ENCODE measurements around the gene USH2A. TPM values are rescaled to one million over a fixed set of nuclear protein-coding genes. Genes with fewer than 3 reads are reported as not detected.
A peak's percentile ranks its signal among the peaks of the same experiment; 100 is the strongest.

Gene USH2A
- total RNA-seq, 1 donor from 2014 or later: 0.02 TPM

GRCh38 chr1:215607412-215607811 lies 815.8 kb downstream of the USH2A start:
- Histone ChIP-seq H3K9me3 (ENCODE audit: insufficient read depth, low read depth, low read length) (no peaks in the 10 kb centered on the region), H3K4me1 (ENCODE audit: insufficient read depth, low read length) (no peaks in the 10 kb centered on the region), H3K4me3 (ENCODE audit: insufficient read depth, low read depth, low read length) (no peak overlapping the region), H3K79me2 (ENCODE audit: insufficient read depth, low read length) (no peaks in the 10 kb centered on the region), H3K9ac (ENCODE audit: low read length) (no peak overlapping the region), H3K4me2 (ENCODE audit: low read length) (no peak overlapping the region), H3K36me3 (ENCODE audit: insufficient read depth, low read length) (peaks cover 20% of the 10 kb centered on the region), H2AFZ (ENCODE audit: low read depth, low read length) (no peak overlapping the region), H3K27me3 (ENCODE audit: insufficient read depth, low read length) (no peaks in the 10 kb centered on the region), H3K27ac (ENCODE audit: low read depth, low read length) (no peak overlapping the region), H4K20me1 (ENCODE audit: insufficient read depth, low read length) (peaks cover 3% of the 10 kb centered on the region)
- no peaks in the 10 kb centered on the region for H3K36me3 Mint-ChIP-seq (ENCODE audit: low read depth, unreplicated experiment)
- no peak overlapping the region for H3K4me3 Mint-ChIP-seq (ENCODE audit: unreplicated experiment)
- H3K27me3 Mint-ChIP-seq (ENCODE audit: low read depth, unreplicated experiment): no peaks in the 10 kb centered on the region
- H3K27ac Mint-ChIP-seq (ENCODE audit: unreplicated experiment): no peak overlapping the region
- no peak for TF ChIP-seq EZH2 (IDR thresholded peaks at IDR 0.05; ENCODE audit: insufficient read depth, low read length)
- no peak for TF ChIP-seq CTCF (IDR thresholded peaks at IDR 0.05; ENCODE audit: insufficient read depth, low read depth, low read length)
- DNase-seq (ENCODE audit: low read depth) (no peak), FAIRE-seq (no peak)
- no peaks in the 10 kb centered on the region for H3K9me3 Mint-ChIP-seq (ENCODE audit: unreplicated experiment)
- peaks cover 15% of the 10 kb centered on the region for H3K4me1 Mint-ChIP-seq (ENCODE audit: low read depth, unreplicated experiment)

GRCh38 chr1:215606564-215607168 lies 816.6 kb downstream of the USH2A start:
- FAIRE-seq: peak; percentile 34
- no peak for DNase-seq (ENCODE audit: low read depth)
- H3K9me3 ChIP-seq (ENCODE audit: insufficient read depth, low read depth, low read length): no peaks in the 10 kb centered on the region
- H3K4me2 ChIP-seq (ENCODE audit: low read length): no peak overlapping the region
- no peak overlapping the region for H3K9ac ChIP-seq (ENCODE audit: low read length)
- H3K4me1 ChIP-seq (ENCODE audit: insufficient read depth, low read length): no peaks in the 10 kb centered on the region
- TF ChIP-seq CTCF (IDR thresholded peaks at IDR 0.05; ENCODE audit: insufficient read depth, low read depth, low read length) (peak; percentile 28), EZH2 (IDR thresholded peaks at IDR 0.05; ENCODE audit: insufficient read depth, low read length) (no peak)
- H3K36me3 Mint-ChIP-seq (ENCODE audit: low read depth, unreplicated experiment): no peaks in the 10 kb centered on the region
- no peaks in the 10 kb centered on the region for H3K27me3 ChIP-seq (ENCODE audit: insufficient read depth, low read length)
- no peaks in the 10 kb centered on the region for H3K27me3 Mint-ChIP-seq (ENCODE audit: low read depth, unreplicated experiment)
- no peak overlapping the region for H3K27ac ChIP-seq (ENCODE audit: low read depth, low read length)
- no peaks in the 10 kb centered on the region for H3K9me3 Mint-ChIP-seq (ENCODE audit: unreplicated experiment)
- H3K36me3 ChIP-seq (ENCODE audit: insufficient read depth, low read length): peaks cover 15% of the 10 kb centered on the region
- peaks cover 15% of the 10 kb centered on the region for H3K4me1 Mint-ChIP-seq (ENCODE audit: low read depth, unreplicated experiment)
- no peak overlapping the region for H3K4me3 Mint-ChIP-seq (ENCODE audit: unreplicated experiment)
- H2AFZ ChIP-seq (ENCODE audit: low read depth, low read length): no peak overlapping the region
- no peak overlapping the region for H3K4me3 ChIP-seq (ENCODE audit: insufficient read depth, low read depth, low read length)
- no peaks in the 10 kb centered on the region for H3K79me2 ChIP-seq (ENCODE audit: insufficient read depth, low read length)
- peaks cover 3% of the 10 kb centered on the region for H4K20me1 ChIP-seq (ENCODE audit: insufficient read depth, low read length)
- no peak overlapping the region for H3K27ac Mint-ChIP-seq (ENCODE audit: unreplicated experiment)

GRCh38 chr1:215606036-215606435 lies 817.2 kb downstream of the USH2A start:
- Histone ChIP-seq H3K9ac (ENCODE audit: low read length) (no peak overlapping the region), H3K4me1 (ENCODE audit: insufficient read depth, low read length) (no peaks in the 10 kb centered on the region), H4K20me1 (ENCODE audit: insufficient read depth, low read length) (peaks cover 3% of the 10 kb centered on the region), H3K36me3 (ENCODE audit: insufficient read depth, low read length) (peaks cover 15% of the 10 kb centered on the region), H2AFZ (ENCODE audit: low read depth, low read length) (no peak overlapping the region), H3K9me3 (ENCODE audit: insufficient read depth, low read depth, low read length) (no peaks in the 10 kb centered on the region), H3K27me3 (ENCODE audit: insufficient read depth, low read length) (no peaks in the 10 kb centered on the region), H3K4me3 (ENCODE audit: insufficient read depth, low read depth, low read length) (no peak overlapping the region), H3K27ac (ENCODE audit: low read depth, low read length) (no peak overlapping the region), H3K4me2 (ENCODE audit: low read length) (no peak overlapping the region), H3K79me2 (ENCODE audit: insufficient read depth, low read length) (no peaks in the 10 kb centered on the region)
- H3K27me3 Mint-ChIP-seq (ENCODE audit: low read depth, unreplicated experiment): no peaks in the 10 kb centered on the region
- H3K4me1 Mint-ChIP-seq (ENCODE audit: low read depth, unreplicated experiment): peaks cover 15% of the 10 kb centered on the region
- H3K36me3 Mint-ChIP-seq (ENCODE audit: low read depth, unreplicated experiment): no peaks in the 10 kb centered on the region
- H3K9me3 Mint-ChIP-seq (ENCODE audit: unreplicated experiment): no peaks in the 10 kb centered on the region
- FAIRE-seq: no peak
- TF ChIP-seq CTCF (IDR thresholded peaks at IDR 0.05; ENCODE audit: insufficient read depth, low read depth, low read length): no peak
- no peak for TF ChIP-seq EZH2 (IDR thresholded peaks at IDR 0.05; ENCODE audit: insufficient read depth, low read length)
- DNase-seq (ENCODE audit: low read depth): no peak
- H3K4me3 Mint-ChIP-seq (ENCODE audit: unreplicated experiment): no peak overlapping the region
- H3K27ac Mint-ChIP-seq (ENCODE audit: unreplicated experiment): no peak overlapping the region
